NCI-H524 (cell line): ENCODE measurements around the gene MTRR.
"Not testable (repeated sequence)": the region's sequence is repeated elsewhere in the genome, so short reads cannot be mapped to it uniquely, and the experiment has no call there.

Experiments
- DNase-seq, 2 experiments: peaks; one replicate each; lab custom pipeline; 2025; lab: John Stamatoyannopoulos, UW

Gene MTRR

GRCh38 chr5:7897014-7897600 is 28.2 kb downstream of the MTRR start:
- DNase-seq = peak; percentile 19 to 61

- DNase-seq = no peak
Measured at GRCh38 chr5:7902201-7902600, 33.3 kb downstream of the MTRR start.

- no peak for DNase-seq
Measured at GRCh38 chr5:7902666-7903625, 34.0 kb downstream of the MTRR start.

- no peak for DNase-seq
Measured at GRCh38 chr5:7904170-7904569, 35.2 kb downstream of the MTRR start.

GRCh38 chr5:7907612-7908011 is 38.7 kb downstream of the MTRR start:
- no peak for DNase-seq

DNA sequence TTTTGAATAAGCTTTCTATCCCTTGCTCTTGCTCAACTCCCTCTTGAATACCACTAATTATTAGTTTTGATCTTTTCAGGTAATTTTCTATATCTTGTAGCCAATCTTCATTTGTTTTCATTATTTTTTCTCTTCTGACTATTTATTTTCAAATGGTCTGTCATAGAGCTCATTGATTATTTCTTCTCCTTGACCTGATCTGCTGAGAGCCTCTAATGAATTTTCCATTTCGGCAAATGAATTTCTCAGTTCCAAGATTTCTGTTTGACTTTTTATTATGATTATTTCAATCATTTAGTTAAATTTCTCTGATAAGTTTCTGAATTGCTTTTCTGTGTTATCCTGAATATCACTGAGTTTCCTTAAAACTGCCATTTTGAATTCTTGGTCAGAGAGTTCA is 39.4 kb downstream of the MTRR start:
- DNase-seq = no peak

GRCh38 chr5:7910738-7911428 is 41.9 kb downstream of the MTRR start:
- peak in 1 of 2 experiments; percentile 11 for DNase-seq

DNA sequence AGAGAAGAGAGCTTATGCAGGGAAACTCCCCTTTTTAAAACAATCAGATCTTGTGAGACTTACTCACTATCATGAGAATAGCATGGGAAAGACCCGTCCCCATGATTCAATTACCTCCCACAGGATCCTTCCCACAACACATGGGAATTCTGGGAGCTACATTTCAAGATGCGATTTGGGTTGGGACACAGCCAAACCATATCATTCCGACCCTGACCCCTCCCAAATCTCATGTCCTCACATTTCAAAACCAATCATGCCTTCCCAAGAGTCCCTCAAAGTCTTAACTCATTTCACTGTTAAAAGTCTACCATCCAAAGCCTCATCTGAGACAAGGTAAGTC is 42.5 kb downstream of the MTRR start:
- DNase-seq = not testable (repeated sequence)

DNA sequence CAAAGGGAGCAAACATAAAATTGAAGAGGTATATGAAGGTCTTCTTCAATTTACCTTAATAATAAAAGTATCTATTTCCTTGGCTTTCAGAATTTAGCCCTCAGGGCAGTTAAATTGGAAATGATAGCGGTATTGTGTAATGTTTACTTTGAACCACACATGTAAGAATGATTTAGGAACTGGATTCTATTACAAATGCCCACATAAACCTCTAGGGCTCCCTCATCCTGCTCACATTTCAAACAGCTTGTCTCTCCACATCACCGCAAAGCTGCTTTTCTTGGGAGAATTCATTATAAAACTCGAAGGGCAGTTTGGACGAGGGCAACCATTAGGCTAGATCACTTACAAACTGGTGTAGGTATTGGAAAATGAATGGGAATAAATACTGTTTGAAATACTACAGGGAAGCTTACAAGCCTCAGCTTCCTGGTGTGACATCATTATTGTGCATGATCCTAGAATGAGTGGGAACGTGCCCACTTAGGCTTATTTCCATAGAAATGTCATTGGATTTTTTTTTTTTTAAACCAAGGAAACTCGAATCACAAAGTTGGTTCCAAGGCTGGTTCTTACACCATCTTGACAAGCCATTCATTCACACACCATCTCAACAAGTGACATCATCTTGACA is 47.3 kb downstream of the MTRR start:
- DNase-seq = no peak

DNA sequence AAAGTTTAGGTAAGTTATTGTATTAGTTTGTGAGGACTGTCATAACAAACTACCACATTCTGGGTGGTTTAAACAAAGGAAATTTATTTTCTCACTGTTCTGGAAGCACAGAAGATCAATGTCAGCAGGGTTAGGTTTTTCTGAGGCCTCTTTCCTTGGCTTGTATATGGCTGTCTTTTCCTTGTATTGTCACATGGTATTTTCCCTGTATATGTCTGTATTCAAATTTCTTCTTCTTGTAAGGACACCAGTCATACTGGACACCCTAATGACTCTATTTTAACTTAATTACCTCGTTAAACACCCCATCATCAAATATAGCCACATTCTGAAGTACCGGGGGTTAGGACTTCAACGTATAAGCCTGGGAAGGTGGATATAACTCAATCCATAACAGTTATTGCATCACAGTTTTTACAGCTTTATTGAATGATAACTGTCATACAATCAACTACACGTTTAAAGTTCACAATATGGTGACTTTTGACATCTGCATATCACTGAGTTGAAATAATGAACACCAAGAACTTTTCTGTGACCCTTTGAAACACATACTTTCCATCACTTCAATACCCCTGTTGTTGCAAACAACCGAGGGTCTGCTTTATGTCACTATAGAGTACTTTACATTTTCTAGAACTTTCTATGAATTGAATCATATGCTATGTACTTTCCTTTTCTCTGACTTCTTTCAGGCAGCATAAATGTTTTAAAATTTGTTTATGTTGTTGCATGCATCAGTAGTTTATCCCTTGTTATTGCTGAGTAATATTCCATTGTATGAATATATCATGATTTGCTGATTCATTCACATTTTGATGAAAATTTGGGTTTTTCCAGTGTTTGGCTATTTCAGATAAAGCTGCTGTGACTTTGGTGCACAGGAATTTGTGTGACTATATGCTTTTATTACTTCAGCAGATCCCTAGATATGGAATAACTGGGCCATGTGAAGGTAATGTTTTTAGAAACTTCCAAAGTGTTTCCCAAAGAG is 48.5 kb downstream of the MTRR start:
- DNase-seq = no peak

GRCh38 chr5:7925961-7926695 is 57.2 kb downstream of the MTRR start:
- DNase-seq = no peak

DNA sequence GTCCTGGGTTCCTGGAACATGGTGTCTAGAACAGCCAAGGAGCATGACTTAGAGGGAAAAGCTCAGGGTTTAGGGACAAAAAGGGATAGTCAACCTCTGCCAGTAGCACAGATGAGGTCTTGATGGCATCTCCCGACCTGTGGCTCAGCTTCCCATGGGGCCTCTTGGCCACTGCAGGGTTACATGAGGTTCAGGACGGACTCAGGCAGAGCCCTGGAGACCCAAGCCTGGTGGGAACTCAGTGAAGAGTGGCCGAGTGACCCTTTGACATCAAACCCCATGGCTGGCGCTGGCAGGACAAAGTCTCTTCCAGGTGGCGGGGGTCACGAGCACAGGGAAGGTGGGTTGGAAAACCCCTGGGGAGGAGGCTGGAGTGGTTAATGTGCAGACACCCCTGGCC is 57.8 kb downstream of the MTRR start:
- no peak for DNase-seq

DNA sequence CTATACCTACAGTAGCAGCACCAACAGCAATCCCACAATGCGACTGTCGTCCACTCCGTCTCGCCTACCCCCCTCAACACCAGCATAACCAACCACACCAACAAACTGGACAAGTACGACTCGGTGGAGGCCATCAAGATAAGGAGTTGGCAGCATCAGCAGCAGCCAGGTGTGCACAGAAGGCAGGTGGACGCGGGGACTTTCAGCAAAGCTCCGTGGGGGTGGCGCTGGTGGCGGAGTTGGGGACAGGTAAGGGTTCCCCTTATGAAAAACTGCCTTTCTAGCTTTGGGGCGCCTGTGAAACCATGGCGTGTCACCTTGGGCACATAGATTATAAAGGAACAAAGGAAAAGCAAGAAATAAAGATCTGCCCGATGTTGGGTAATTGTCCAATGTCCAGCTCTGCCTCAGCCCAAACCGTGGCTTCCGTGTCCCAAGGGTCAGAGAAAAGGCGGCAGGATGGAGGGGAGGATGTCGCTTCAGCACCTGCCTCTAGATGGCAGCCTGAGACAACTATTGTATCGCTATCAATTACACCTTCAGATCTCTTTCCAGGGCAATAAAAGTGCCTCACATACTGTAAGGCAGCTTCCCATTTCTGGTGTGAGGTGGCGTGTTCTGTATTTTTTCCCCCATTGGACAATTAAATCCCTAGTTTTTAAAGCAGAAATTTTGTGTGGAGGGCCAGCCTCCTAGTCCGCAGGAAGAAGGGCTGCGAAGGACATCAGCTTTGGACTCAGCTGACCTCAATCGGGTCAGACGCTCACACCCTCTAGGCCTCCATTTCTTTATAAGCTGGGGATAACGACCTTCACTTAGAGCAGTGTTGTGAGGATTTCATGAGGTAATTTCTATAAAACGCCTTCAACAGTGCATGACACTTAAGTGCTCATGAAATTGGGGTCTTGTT is 58.8 kb downstream of the MTRR start:
- peak; percentile 55 to 77 for DNase-seq

- DNase-seq = peak in 1 of 2 experiments; percentile 22
Measured at GRCh38 chr5:7930011-7930410, 61.1 kb downstream of the MTRR start.

- DNase-seq = peak; percentile 74 to 94
Measured at GRCh38 chr5:7941692-7942091, 72.7 kb downstream of the MTRR start.

- no peak for DNase-seq
Measured at GRCh38 chr5:7947301-7947700, 78.4 kb downstream of the MTRR start.
